ENCODE data around the gene NARS2.
"Not testable (repeated sequence)": the region's sequence is repeated elsewhere in the genome, so short reads cannot be mapped to it uniquely, and the experiment has no call there.

The NARS2 gene

GRCh38 chr11:78547931-78548705 is 26.5 kb downstream of the NARS2 start:
- no peak for DNase-seq (ENCODE audit: low read depth in 2 of 2)

GRCh38 chr11:78542007-78542406 is 32.7 kb downstream of the NARS2 start:
- no peak for DNase-seq (ENCODE audit: low read depth in 2 of 2)

GRCh38 chr11:78541537-78541936 is 33.1 kb downstream of the NARS2 start:
- no peak for DNase-seq (ENCODE audit: low read depth in 2 of 2)

- DNase-seq (ENCODE audit: low read depth in 2 of 2): no peak
These were observed 34.4 kb downstream of the NARS2 start for GRCh38 chr11:78540256-78540655.

- DNase-seq (ENCODE audit: low read depth in 2 of 2): no peak
These were observed 35.2 kb downstream of the NARS2 start for GRCh38 chr11:78539506-78539905.

GRCh38 chr11:78536933-78537332 is 37.7 kb downstream of the NARS2 start:
- DNase-seq (ENCODE audit: low read depth in 2 of 2): no peak

- DNase-seq (ENCODE audit: low read depth in 2 of 2): no peak
These were observed 38.7 kb downstream of the NARS2 start for GRCh38 chr11:78535920-78536319.

GRCh38 chr11:78535027-78535426 is 39.6 kb downstream of the NARS2 start:
- DNase-seq (ENCODE audit: low read depth in 2 of 2): no peak

- DNase-seq (ENCODE audit: low read depth in 2 of 2): no peak
These were observed 41.3 kb downstream of the NARS2 start for GRCh38 chr11:78533399-78533798.

GRCh38 chr11:78532991-78533390 is 41.7 kb downstream of the NARS2 start:
- no peak for DNase-seq (ENCODE audit: low read depth in 2 of 2)

GRCh38 chr11:78526497-78527146 is 48.0 kb downstream of the NARS2 start:
- DNase-seq (ENCODE audit: low read depth in 2 of 2): no peak

GRCh38 chr11:78525720-78526119 is 48.9 kb downstream of the NARS2 start:
- no peak for DNase-seq (ENCODE audit: low read depth in 2 of 2)

GRCh38 chr11:78520230-78520629 is 54.4 kb downstream of the NARS2 start:
- DNase-seq (ENCODE audit: low read depth in 2 of 2): no peak

- no peak for DNase-seq (ENCODE audit: low read depth in 2 of 2)
These were observed 58.4 kb downstream of the NARS2 start for GRCh38 chr11:78516281-78516680.

GRCh38 chr11:78514922-78515502 is 59.7 kb downstream of the NARS2 start:
- no peak for DNase-seq (ENCODE audit: low read depth in 2 of 2)

- not testable (repeated sequence) for DNase-seq (ENCODE audit: low read depth in 2 of 2)
These were observed 61.6 kb downstream of the NARS2 start for GRCh38 chr11:78513085-78513484.

GRCh38 chr11:78510597-78510996 is 64.1 kb downstream of the NARS2 start:
- DNase-seq (ENCODE audit: low read depth in 2 of 2): no peak

GRCh38 chr11:78510025-78510596 is 64.6 kb downstream of the NARS2 start:
- DNase-seq (ENCODE audit: low read depth in 2 of 2): no peak

- DNase-seq (ENCODE audit: low read depth in 2 of 2): no peak
These were observed 70.0 kb downstream of the NARS2 start for GRCh38 chr11:78504708-78505107.

- no peak for DNase-seq (ENCODE audit: low read depth in 2 of 2)
These were observed 70.5 kb downstream of the NARS2 start for GRCh38 chr11:78504181-78504580.

- no peak for DNase-seq (ENCODE audit: low read depth in 2 of 2)
These were observed 74.7 kb downstream of the NARS2 start for GRCh38 chr11:78499971-78500370.

- no peak for DNase-seq (ENCODE audit: low read depth in 2 of 2)
These were observed 77.4 kb downstream of the NARS2 start for GRCh38 chr11:78497293-78497692.

Measured in stimulated activated CD4-positive, alpha-beta T cell treated with anti-CD3 and anti-CD28 coated beads, Interleukin-1b, Interleukin-23, amount 100 ng/mL, for 4 hours (primary cell).